Skeletal muscle cell (primary cell): ENCODE measurements around the gene SYNE2.
"Not testable (repeated sequence)": the region's sequence is repeated elsewhere in the genome, so short reads cannot be mapped to it uniquely, and the experiment has no call there.

ENCODE experiments used
- DNase-seq: peaks from one replicate; pipeline ENCODE4 v3.0.0-alpha.2; 2010; ENCODE audit warnings: low read depth
- H3K4me3 ChIP-seq: 2 replicates; pipeline ENCODE4 v1.5.1; 2011; ENCODE audit warnings: low read depth, mild to moderate bottlenecking, control low read depth, low read length, moderate library complexity

SYNE2 gene

GRCh38 chr14:64149921-64150320 lies 297.1 kb downstream of the SYNE2 start:
- H3K4me3 ChIP-seq, result no peak overlapping the region
- DNase-seq, result no peak

GRCh38 chr14:64158608-64159007 lies 305.8 kb downstream of the SYNE2 start:
- H3K4me3 ChIP-seq, result no peak overlapping the region
- DNase-seq, result no peak

GRCh38 chr14:64159588-64159987 lies 306.8 kb downstream of the SYNE2 start:
- no peak for DNase-seq
- H3K4me3 ChIP-seq, result no peak overlapping the region

- no peak for DNase-seq
- no peak overlapping the region for H3K4me3 ChIP-seq
Observed at GRCh38 chr14:64170181-64170580, 317.4 kb downstream of the SYNE2 start.

- DNase-seq, result no peak
- no peak overlapping the region for H3K4me3 ChIP-seq
Observed at GRCh38 chr14:64174922-64175782, 322.3 kb downstream of the SYNE2 start.

- H3K4me3 ChIP-seq, result no peak overlapping the region
- DNase-seq, result no peak
Observed at GRCh38 chr14:64176330-64176729, 323.5 kb downstream of the SYNE2 start.

- H3K4me3 ChIP-seq, result no peak overlapping the region
- DNase-seq, result no peak
Observed at GRCh38 chr14:64178814-64179213, 326.0 kb downstream of the SYNE2 start.

GRCh38 chr14:64182908-64183307 lies 330.1 kb downstream of the SYNE2 start:
- not testable (repeated sequence) for DNase-seq, H3K4me3 ChIP-seq

GRCh38 chr14:64184103-64184729 lies 331.4 kb downstream of the SYNE2 start:
- no peak for DNase-seq
- no peak overlapping the region for H3K4me3 ChIP-seq

GRCh38 chr14:64185184-64185583 lies 332.4 kb downstream of the SYNE2 start:
- no peak for DNase-seq

GRCh38 chr14:64186231-64187129 lies 333.7 kb downstream of the SYNE2 start:
- no peak overlapping the region for H3K4me3 ChIP-seq
- DNase-seq, result no peak

More at GRCh38 chr14:64185184-64185583, 332.4 kb downstream of the SYNE2 start:
- H3K4me3 ChIP-seq, result no peak overlapping the region

- no peak overlapping the region for H3K4me3 ChIP-seq
- no peak for DNase-seq
Observed at GRCh38 chr14:64187331-64187730, 334.5 kb downstream of the SYNE2 start.

- H3K4me3 ChIP-seq, result no peak overlapping the region
- DNase-seq, result no peak
Observed at GRCh38 chr14:64190974-64191502, 338.2 kb downstream of the SYNE2 start.

GRCh38 chr14:64191756-64192155 lies 339.0 kb downstream of the SYNE2 start:
- DNase-seq, result peak; percentile 67
- no peak overlapping the region for H3K4me3 ChIP-seq

- H3K4me3 ChIP-seq, result no peak overlapping the region
- DNase-seq, result no peak
Observed at GRCh38 chr14:64193821-64194220, 341.0 kb downstream of the SYNE2 start.

GRCh38 chr14:64194404-64194803 lies 341.6 kb downstream of the SYNE2 start:
- DNase-seq, result no peak
- H3K4me3 ChIP-seq, result no peak overlapping the region

- no peak for DNase-seq
- no peak overlapping the region for H3K4me3 ChIP-seq
Observed at GRCh38 chr14:64195199-64195598, 342.4 kb downstream of the SYNE2 start.

GRCh38 chr14:64196056-64196455 lies 343.3 kb downstream of the SYNE2 start:
- H3K4me3 ChIP-seq, result no peak overlapping the region
- DNase-seq, result no peak

GRCh38 chr14:64196814-64197411 lies 344.1 kb downstream of the SYNE2 start:
- peak overlapping the region; percentile 57 for H3K4me3 ChIP-seq
- no peak for DNase-seq
